Measurements from ENCODE around the gene ZFP62. TPM values are rescaled to one million over a fixed set of nuclear protein-coding genes. Genes with fewer than 3 reads are reported as not detected.
A peak's percentile ranks its signal among the peaks of the same experiment; 100 is the strongest.
"Not testable (repeated sequence)": the region's sequence is repeated elsewhere in the genome, so short reads cannot be mapped to it uniquely, and the experiment has no call there.

The ZFP62 gene
- total and polyA plus RNA-seq, 2 donors (not counting 1 experiment from before 2014, with no cell fraction given) = 14.4 to 24.1 TPM

- peak overlapping the region; percentile 100 for H3K4me2 ChIP-seq (ENCODE audit: extremely low read depth, insufficient read depth, low read length)
- H3K36me3 ChIP-seq (ENCODE audit: control insufficient read depth, insufficient read depth, low read length) = peaks cover 3% of the 10 kb centered on the region
- peak overlapping the region; percentile 66 for H2AFZ ChIP-seq (ENCODE audit: low read length)
- peak overlapping the region; percentile 96 for H3K9ac ChIP-seq (ENCODE audit: insufficient read depth, low read length)
- H3K27ac ChIP-seq (ENCODE audit: insufficient read depth, low read length) = peak overlapping the region; percentile 92
- TF ChIP-seq EZH2 (IDR thresholded peaks at IDR 0.05; ENCODE audit: low read length, missing control alignments) = no peak
- TF ChIP-seq, protein P1, sequence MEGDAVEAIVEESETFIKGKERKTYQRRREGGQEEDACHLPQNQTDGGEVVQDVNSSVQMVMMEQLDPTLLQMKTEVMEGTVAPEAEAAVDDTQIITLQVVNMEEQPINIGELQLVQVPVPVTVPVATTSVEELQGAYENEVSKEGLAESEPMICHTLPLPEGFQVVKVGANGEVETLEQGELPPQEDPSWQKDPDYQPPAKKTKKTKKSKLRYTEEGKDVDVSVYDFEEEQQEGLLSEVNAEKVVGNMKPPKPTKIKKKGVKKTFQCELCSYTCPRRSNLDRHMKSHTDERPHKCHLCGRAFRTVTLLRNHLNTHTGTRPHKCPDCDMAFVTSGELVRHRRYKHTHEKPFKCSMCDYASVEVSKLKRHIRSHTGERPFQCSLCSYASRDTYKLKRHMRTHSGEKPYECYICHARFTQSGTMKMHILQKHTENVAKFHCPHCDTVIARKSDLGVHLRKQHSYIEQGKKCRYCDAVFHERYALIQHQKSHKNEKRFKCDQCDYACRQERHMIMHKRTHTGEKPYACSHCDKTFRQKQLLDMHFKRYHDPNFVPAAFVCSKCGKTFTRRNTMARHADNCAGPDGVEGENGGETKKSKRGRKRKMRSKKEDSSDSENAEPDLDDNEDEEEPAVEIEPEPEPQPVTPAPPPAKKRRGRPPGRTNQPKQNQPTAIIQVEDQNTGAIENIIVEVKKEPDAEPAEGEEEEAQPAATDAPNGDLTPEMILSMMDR (conservative IDR thresholded peaks at IDR 0.05 in 1 of 2, IDR thresholded peaks at IDR 0.05 in 1 of 2; ENCODE audit: low read depth in 1 of 2, low read length in 2 of 2) = no peak
- no peaks in the 10 kb centered on the region for H4K20me1 ChIP-seq (ENCODE audit: control insufficient read depth, extremely low read depth, insufficient read depth, low read length)
- H3K27me3 ChIP-seq (ENCODE audit: control insufficient read depth, insufficient read depth, low read length) = no peaks in the 10 kb centered on the region
- H3K9me3 ChIP-seq (ENCODE audit: control insufficient read depth, insufficient read depth, low read depth, low read length) = no peaks in the 10 kb centered on the region
- H3K79me2 ChIP-seq (ENCODE audit: control insufficient read depth, insufficient read depth, low read length) = peaks cover 9% of the 10 kb centered on the region
- H3K4me3 ChIP-seq (replicated peaks in 1 of 4; ENCODE audit: control extremely low read depth in 1 of 4, insufficient read depth in 1 of 4, low read depth in 3 of 4, low read length in 4 of 4) = peak overlapping the region; percentile 83 to 89 (median 88)
- peaks cover 9% of the 10 kb centered on the region for H3K4me1 ChIP-seq (ENCODE audit: control insufficient read depth, extremely low read depth, insufficient read depth, low read length)
- DNase-seq (ENCODE audit: low read depth in 2 of 2) = peak in 1 of 2 donors; percentile 49
Observed at GRCh38 chr5:180830253-180831138, 30.6 kb downstream of the ZFP62 start.

- H3K36me3 ChIP-seq (ENCODE audit: control insufficient read depth, insufficient read depth, low read length) = peaks cover under 1% of the 10 kb centered on the region
- DNase-seq (ENCODE audit: low read depth in 2 of 2) = no peak
- peaks cover 9% of the 10 kb centered on the region for H3K4me1 ChIP-seq (ENCODE audit: control insufficient read depth, extremely low read depth, insufficient read depth, low read length)
- no peaks in the 10 kb centered on the region for H4K20me1 ChIP-seq (ENCODE audit: control insufficient read depth, extremely low read depth, insufficient read depth, low read length)
- no peak for TF ChIP-seq EZH2 (IDR thresholded peaks at IDR 0.05; ENCODE audit: low read length, missing control alignments)
- no peak overlapping the region for H2AFZ ChIP-seq (ENCODE audit: low read length)
- no peak overlapping the region for H3K4me2 ChIP-seq (ENCODE audit: extremely low read depth, insufficient read depth, low read length)
- no peak overlapping the region for H3K27ac ChIP-seq (ENCODE audit: insufficient read depth, low read length)
- no peak overlapping the region for H3K9ac ChIP-seq (ENCODE audit: insufficient read depth, low read length)
- no peaks in the 10 kb centered on the region for H3K9me3 ChIP-seq (ENCODE audit: control insufficient read depth, insufficient read depth, low read depth, low read length)
- peak overlapping the region in 1 of 4 experiments; percentile 88 for H3K4me3 ChIP-seq (replicated peaks in 1 of 4; ENCODE audit: control extremely low read depth in 1 of 4, insufficient read depth in 1 of 4, low read depth in 3 of 4, low read length in 4 of 4)
- no peaks in the 10 kb centered on the region for H3K27me3 ChIP-seq (ENCODE audit: control insufficient read depth, insufficient read depth, low read length)
- peaks cover 9% of the 10 kb centered on the region for H3K79me2 ChIP-seq (ENCODE audit: control insufficient read depth, insufficient read depth, low read length)
Observed at GRCh38 chr5:180829726-180830125, 31.4 kb downstream of the ZFP62 start.

- not testable (repeated sequence) for H3K27me3 ChIP-seq (ENCODE audit: control insufficient read depth, insufficient read depth, low read length); H3K27ac ChIP-seq (ENCODE audit: insufficient read depth, low read length); H3K4me1 ChIP-seq (ENCODE audit: control insufficient read depth, extremely low read depth, insufficient read depth, low read length); H4K20me1 ChIP-seq (ENCODE audit: control insufficient read depth, extremely low read depth, insufficient read depth, low read length); H3K36me3 ChIP-seq (ENCODE audit: control insufficient read depth, insufficient read depth, low read length); H3K4me2 ChIP-seq (ENCODE audit: extremely low read depth, insufficient read depth, low read length); H2AFZ ChIP-seq (ENCODE audit: low read length); H3K79me2 ChIP-seq (ENCODE audit: control insufficient read depth, insufficient read depth, low read length); H3K9me3 ChIP-seq (ENCODE audit: control insufficient read depth, insufficient read depth, low read depth, low read length); DNase-seq (ENCODE audit: low read depth in 2 of 2); H3K4me3 ChIP-seq (replicated peaks in 1 of 4; ENCODE audit: control extremely low read depth in 1 of 4, insufficient read depth in 1 of 4, low read depth in 3 of 4, low read length in 4 of 4); H3K9ac ChIP-seq (ENCODE audit: insufficient read depth, low read length)
Observed at GRCh38 chr5:180828756-180829531, 32.1 kb downstream of the ZFP62 start.

DNA sequence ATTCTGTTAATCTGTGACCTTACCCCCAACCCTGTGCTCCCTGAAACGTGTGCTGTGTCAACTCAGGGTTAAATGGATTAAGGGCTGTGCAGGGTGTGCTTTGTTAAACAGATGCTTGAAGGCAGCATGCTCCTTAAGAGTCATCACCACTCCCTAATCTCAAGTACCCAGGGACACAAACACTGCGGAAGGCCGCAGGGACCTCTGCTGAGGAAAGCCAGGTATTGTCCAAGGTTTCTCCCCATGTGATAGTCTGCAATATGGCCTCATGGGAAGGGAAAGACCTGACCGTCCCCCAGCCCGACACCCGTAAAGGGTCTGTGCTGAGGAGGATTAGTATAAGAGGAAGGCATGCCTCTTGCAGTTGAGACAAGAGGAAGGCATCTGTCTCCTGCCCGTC, 33.7 kb downstream of the ZFP62 start:
- not testable (repeated sequence) for H3K79me2 ChIP-seq (ENCODE audit: control insufficient read depth, insufficient read depth, low read length); H3K9me3 ChIP-seq (ENCODE audit: control insufficient read depth, insufficient read depth, low read depth, low read length)

More for the DNA sequence above, 33.7 kb downstream of the ZFP62 start:
- not testable (repeated sequence) for H3K36me3 ChIP-seq (ENCODE audit: control insufficient read depth, insufficient read depth, low read length); H3K27me3 ChIP-seq (ENCODE audit: control insufficient read depth, insufficient read depth, low read length); DNase-seq (ENCODE audit: low read depth in 2 of 2); H3K4me1 ChIP-seq (ENCODE audit: control insufficient read depth, extremely low read depth, insufficient read depth, low read length); H3K9ac ChIP-seq (ENCODE audit: insufficient read depth, low read length); H4K20me1 ChIP-seq (ENCODE audit: control insufficient read depth, extremely low read depth, insufficient read depth, low read length); H3K4me3 ChIP-seq (replicated peaks in 1 of 4; ENCODE audit: control extremely low read depth in 1 of 4, insufficient read depth in 1 of 4, low read depth in 3 of 4, low read length in 4 of 4); H3K27ac ChIP-seq (ENCODE audit: insufficient read depth, low read length); H3K4me2 ChIP-seq (ENCODE audit: extremely low read depth, insufficient read depth, low read length); H2AFZ ChIP-seq (ENCODE audit: low read length)
